Memory B cell (primary cell): ENCODE data around the gene VEGFB.

ENCODE experiments used
- ATAC-seq: fragments of 150-1000 bp; cut with Tn5 transposase; 2 replicates; pipeline ENCODE4 v1.10.0; 2021; ENCODE audit warnings: low read depth, mild to moderate bottlenecking, moderate library complexity
- DNase-seq, 2 donors: peaks; one replicate each; pipeline ENCODE4 v3.0.0; 2022; ENCODE audit warnings: low spot score in 2 of 2
- H3K27ac Mint-ChIP-seq: one replicate; pipeline ENCODE4 v1.8.0; 2022; ENCODE audit warnings: mild to moderate bottlenecking, moderate library complexity, mixed read lengths
- H3K27me3 Mint-ChIP-seq: one replicate; pipeline ENCODE4 v1.8.0; 2022; ENCODE audit warnings: mixed read lengths
- H3K36me3 Mint-ChIP-seq: one replicate; pipeline ENCODE4 v1.8.0; 2022; ENCODE audit warnings: mild to moderate bottlenecking, mixed read lengths
- H3K4me1 Mint-ChIP-seq: one replicate; pipeline ENCODE4 v1.8.0; 2022; ENCODE audit warnings: mixed read lengths
- H3K4me3 Mint-ChIP-seq: one replicate; pipeline ENCODE4 v1.8.0; 2022; ENCODE audit warnings: mild to moderate bottlenecking, moderate library complexity, mixed read lengths
- H3K9me3 Mint-ChIP-seq: one replicate; pipeline ENCODE4 v1.8.0; 2022; ENCODE audit warnings: mixed read lengths

Gene VEGFB

DNA sequence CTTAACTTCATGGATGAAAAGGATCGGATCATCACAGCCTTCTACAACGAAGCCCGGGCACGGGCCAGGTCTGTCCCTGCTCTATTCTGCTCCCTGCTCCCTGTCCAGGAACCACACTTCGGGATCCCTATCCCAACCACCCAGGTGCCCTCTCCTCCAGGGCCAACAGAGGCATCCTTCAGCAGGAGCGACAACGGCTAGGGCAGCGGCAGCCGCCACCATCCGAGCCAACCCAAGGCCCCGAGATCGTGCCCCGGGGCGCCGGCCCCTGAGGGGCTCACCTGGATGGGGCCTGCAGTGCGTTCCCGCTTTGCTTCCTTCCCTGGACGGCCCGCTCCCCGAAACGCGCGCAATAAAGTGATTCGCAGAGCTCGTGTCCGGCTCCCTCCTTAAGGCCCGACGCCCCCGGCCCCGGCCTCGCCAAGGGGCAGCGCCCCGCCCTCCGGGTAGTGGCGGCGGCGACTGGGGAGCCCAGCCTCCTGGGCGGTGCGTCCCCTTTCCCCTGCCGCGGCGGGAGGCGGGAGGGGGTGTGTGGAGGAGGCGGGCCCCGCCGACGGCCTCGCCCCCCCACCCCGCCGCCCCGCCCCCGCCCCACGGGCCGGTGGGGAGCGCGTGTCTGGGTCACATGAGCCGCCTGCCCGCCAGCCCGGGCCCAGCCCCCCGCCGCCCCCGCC lies at the start of gene VEGFB:
VEGFB (plus strand) TSS at position 672 of the 674 bp plus-strand sequence. CDS start 250 bp downstream, outside the sequence.
- H3K36me3 Mint-ChIP-seq: peaks cover 6% of the 10 kb centered on the region
- peak within 1 kb of the TSS; percentile 93 for H3K4me3 Mint-ChIP-seq
- peak in 1 of 2 donors; percentile 65 for DNase-seq
- peak within 1 kb of the TSS; percentile 92 for H3K27ac Mint-ChIP-seq
- no peaks in the 10 kb centered on the region for H3K9me3 Mint-ChIP-seq
- H3K27me3 Mint-ChIP-seq: no peaks in the 10 kb centered on the region
- peaks cover 44% of the 10 kb centered on the region for H3K4me1 Mint-ChIP-seq
- peak; percentile 48 for ATAC-seq

DNA sequence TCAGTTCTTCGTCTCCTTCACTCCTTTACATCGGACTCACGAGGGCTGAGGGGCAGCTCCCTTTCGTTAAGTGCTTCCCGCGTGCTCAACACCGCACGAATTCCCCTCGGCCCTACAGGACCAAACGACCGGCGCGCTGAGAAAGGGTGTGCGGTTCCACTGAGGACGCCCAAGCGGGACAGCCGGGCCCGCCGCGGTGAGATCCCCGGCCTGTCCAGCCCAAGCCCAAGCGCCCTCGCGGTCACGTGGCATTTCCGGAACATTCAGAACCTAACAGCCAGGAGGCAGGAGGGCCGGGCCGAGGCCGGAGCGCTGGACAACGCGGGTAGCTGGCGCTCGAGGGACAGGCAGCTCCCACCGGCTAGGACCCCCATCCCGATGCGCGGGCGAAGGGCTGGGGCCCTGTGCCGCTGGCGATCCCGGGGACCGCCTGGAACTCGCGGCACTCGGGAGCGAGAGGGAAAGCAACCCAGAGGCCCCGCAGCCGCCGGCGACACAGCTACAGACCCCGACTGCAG lies 49.1 kb upstream of the VEGFB start:
- DNase-seq (no peak), ATAC-seq (no peak)
- Mint-ChIP-seq H3K4me3 (peak overlapping the region; percentile 97), H3K9me3 (no peaks in the 10 kb centered on the region), H3K27ac (peak overlapping the region; percentile 84), H3K4me1 (peaks cover 21% of the 10 kb centered on the region), H3K36me3 (peaks cover 2% of the 10 kb centered on the region), H3K27me3 (no peaks in the 10 kb centered on the region)

- ATAC-seq: peak; percentile 81
- peak within 1 kb of the TSS; percentile 97 for H3K4me3 Mint-ChIP-seq
- DNase-seq: peak; percentile 97 to 98
- H3K27ac Mint-ChIP-seq: peak within 1 kb of the TSS; percentile 84
- no peaks in the 10 kb centered on the region for H3K27me3 Mint-ChIP-seq
- H3K4me1 Mint-ChIP-seq: peaks cover 18% of the 10 kb centered on the region
- no peaks in the 10 kb centered on the region for H3K9me3 Mint-ChIP-seq
- peaks cover 2% of the 10 kb centered on the region for H3K36me3 Mint-ChIP-seq
Observed at GRCh38 chr11:64185693-64186491, 48.5 kb upstream of the VEGFB start, which contains the start of gene STIP1. Gene STIP1 (plus strand): TSS chr11:64186171. CDS start chr11:64186262, 91 bp downstream.

DNA sequence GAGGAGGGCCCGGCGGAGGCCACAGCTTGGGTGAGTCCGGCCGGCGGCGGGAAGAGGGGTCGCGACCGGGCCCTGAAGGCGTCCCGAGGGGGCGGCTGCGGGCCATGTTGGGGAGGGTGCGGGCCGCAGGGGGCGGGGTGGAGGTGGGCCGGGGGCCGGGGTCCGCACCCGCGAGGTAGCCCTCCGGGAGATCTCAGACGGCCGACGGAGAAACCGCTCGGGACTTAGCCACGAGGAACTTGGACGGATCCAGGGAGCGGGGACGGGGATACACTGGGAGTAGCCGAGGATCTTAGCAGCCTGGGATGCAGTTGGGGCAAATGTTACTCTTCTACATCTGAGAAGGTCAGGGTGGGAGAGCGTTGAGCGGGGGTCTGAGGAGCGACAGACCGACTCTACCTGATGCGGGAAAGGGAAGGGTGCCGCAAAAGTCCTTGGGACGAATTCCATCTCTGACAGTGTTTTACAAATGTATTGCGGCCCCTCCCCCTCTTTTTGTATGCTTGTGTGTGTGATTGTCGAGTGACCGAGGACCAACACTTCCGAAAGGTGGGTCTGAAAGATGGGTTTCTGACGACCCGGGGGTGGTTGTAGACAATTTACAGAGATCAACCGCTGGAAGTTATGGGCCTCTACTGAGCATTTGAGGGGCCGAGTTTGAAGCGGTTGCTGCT lies 47.8 kb upstream of the VEGFB start:
- H3K4me3 Mint-ChIP-seq: no peak overlapping the region
- no peaks in the 10 kb centered on the region for H3K9me3 Mint-ChIP-seq
- no peak for DNase-seq
- H3K27me3 Mint-ChIP-seq: no peaks in the 10 kb centered on the region
- no peak for ATAC-seq
- H3K4me1 Mint-ChIP-seq: peaks cover 14% of the 10 kb centered on the region
- H3K27ac Mint-ChIP-seq: peak overlapping the region; percentile 84
- peaks cover 2% of the 10 kb centered on the region for H3K36me3 Mint-ChIP-seq

DNA sequence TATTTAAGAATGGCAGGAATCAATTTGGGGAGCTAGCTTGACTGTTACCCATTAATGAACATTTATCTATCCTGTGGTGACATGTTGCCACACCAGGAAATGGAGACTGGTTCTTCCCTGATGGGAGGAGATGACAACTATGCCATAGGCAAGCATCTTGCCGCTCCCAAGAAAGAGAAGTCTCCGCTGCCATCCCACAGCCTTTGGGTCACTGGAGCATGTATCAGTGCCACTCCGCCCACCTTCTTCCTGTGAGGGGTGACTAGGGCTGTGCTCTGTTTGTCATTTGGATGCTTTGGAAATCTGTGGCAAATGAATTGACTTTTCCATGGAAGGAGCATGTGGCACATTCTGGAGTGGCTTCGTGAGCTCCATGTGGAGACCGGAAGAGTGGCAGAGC lies 42.0 kb upstream of the VEGFB start:
- no peak overlapping the region for H3K4me3 Mint-ChIP-seq
- H3K36me3 Mint-ChIP-seq: peaks cover 17% of the 10 kb centered on the region
- H3K9me3 Mint-ChIP-seq: no peaks in the 10 kb centered on the region
- DNase-seq: no peak
- H3K27ac Mint-ChIP-seq: no peak overlapping the region
- no peaks in the 10 kb centered on the region for H3K4me1 Mint-ChIP-seq
- no peak for ATAC-seq
- H3K27me3 Mint-ChIP-seq: no peaks in the 10 kb centered on the region

DNA sequence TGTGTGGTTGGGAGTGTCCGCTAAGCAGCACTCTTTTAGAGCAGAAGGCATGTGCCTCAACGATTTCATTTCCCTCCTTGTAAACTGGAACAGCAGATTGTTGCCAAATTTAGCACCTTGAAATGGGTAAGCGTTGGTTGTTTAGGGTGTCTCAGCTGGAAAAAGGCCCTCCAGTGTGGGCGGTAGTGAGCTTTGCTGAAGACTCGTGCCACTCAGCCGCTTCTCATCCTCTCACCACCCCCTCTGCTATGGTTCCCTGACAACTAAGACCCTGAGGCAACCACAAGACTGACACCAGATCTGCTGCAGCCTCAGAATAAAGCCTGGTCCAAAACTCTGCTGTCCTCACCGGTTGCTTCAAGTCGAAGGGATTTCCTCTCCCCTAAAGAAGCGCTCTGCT lies 37.8 kb upstream of the VEGFB start:
- Mint-ChIP-seq H3K4me1 (peaks cover 3% of the 10 kb centered on the region), H3K4me3 (no peak overlapping the region), H3K9me3 (no peaks in the 10 kb centered on the region), H3K36me3 (peaks cover 25% of the 10 kb centered on the region), H3K27ac (no peak overlapping the region), H3K27me3 (no peaks in the 10 kb centered on the region)
- DNase-seq (no peak), ATAC-seq (no peak)

- DNase-seq (no peak), ATAC-seq (no peak)
- H3K36me3 Mint-ChIP-seq: peaks cover 30% of the 10 kb centered on the region
- H3K9me3 Mint-ChIP-seq: no peaks in the 10 kb centered on the region
- H3K27me3 Mint-ChIP-seq: no peaks in the 10 kb centered on the region
- peaks cover 3% of the 10 kb centered on the region for H3K4me1 Mint-ChIP-seq
- no peak overlapping the region for H3K4me3 Mint-ChIP-seq
- no peak overlapping the region for H3K27ac Mint-ChIP-seq
Observed at GRCh38 chr11:64198511-64198910, 35.9 kb upstream of the VEGFB start.

DNA sequence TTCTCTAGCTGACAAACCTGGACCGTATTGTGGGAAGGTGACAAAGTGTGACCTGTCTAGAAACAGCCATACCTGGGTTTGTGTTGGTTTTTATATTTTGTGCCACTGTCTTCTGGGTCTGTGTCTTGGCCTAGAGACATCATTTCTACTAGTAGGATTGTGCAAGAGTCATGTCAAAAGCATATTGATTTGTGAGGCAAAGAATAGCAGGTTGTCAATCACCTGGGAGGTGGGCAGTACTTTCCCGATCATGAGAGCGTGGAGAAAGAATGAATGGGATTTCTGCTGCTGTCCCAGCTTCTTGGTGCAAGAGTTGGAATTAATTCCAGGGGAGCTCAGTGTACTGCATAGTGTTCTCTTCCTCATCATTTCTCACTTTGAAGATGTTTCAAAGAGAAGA lies 32.8 kb upstream of the VEGFB start:
- no peaks in the 10 kb centered on the region for H3K27me3 Mint-ChIP-seq
- no peaks in the 10 kb centered on the region for H3K9me3 Mint-ChIP-seq
- H3K4me1 Mint-ChIP-seq: peaks cover 15% of the 10 kb centered on the region
- H3K27ac Mint-ChIP-seq: no peak overlapping the region
- ATAC-seq (no peak), DNase-seq (no peak)
- no peak overlapping the region for H3K4me3 Mint-ChIP-seq
- H3K36me3 Mint-ChIP-seq: peaks cover 26% of the 10 kb centered on the region

DNA sequence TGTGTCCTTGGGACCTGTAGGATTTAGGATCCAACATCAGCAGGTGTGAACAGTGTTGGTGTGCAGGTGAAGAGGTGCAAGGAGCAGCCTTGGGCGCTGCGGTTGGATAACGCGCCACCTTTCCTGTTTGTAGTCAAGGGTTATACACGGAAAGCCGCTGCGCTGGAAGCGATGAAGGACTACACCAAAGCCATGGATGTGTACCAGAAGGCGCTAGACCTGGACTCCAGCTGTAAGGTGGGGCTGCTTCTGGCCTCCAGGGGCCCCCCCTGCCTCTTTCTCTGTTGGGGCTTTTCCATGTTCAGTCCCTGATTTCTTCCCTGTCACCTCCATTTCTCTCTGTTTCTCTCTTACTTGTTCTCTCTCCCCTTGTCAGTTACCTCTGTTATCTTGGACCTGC lies 31.4 kb upstream of the VEGFB start:
- peaks cover 22% of the 10 kb centered on the region for H3K36me3 Mint-ChIP-seq
- peaks cover 19% of the 10 kb centered on the region for H3K4me1 Mint-ChIP-seq
- DNase-seq: no peak
- H3K9me3 Mint-ChIP-seq: no peaks in the 10 kb centered on the region
- H3K4me3 Mint-ChIP-seq: no peak overlapping the region
- ATAC-seq: no peak
- peak overlapping the region; percentile 70 for H3K27ac Mint-ChIP-seq
- H3K27me3 Mint-ChIP-seq: no peaks in the 10 kb centered on the region

- H3K4me3 Mint-ChIP-seq: no peak overlapping the region
- H3K27ac Mint-ChIP-seq: peak overlapping the region; percentile 70
Observed at GRCh38 chr11:64203421-64204079, 30.8 kb upstream of the VEGFB start.

DNA sequence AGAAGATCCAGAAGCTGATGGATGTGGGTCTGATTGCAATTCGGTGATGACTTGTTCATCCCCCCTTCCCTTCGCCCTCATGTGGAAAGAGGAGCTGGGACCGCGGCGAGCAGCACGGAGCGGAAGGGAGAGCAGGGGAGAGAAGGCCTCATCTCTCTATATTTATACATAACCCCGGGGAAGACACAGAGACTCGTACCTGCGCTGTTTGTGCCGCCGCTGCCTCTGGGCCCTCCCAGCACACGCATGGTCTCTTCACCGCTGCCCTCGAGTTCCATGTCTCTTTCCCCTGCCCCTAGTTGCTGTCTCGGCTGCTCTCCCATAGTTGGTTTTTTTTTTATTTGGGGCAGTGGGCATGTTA lies 30.3 kb upstream of the VEGFB start:
- H3K27ac Mint-ChIP-seq: peak overlapping the region; percentile 80
- H3K36me3 Mint-ChIP-seq: peaks cover 24% of the 10 kb centered on the region
- no peaks in the 10 kb centered on the region for H3K9me3 Mint-ChIP-seq
- no peaks in the 10 kb centered on the region for H3K27me3 Mint-ChIP-seq
- DNase-seq (no peak), ATAC-seq (no peak)
- H3K4me1 Mint-ChIP-seq: peaks cover 27% of the 10 kb centered on the region
- no peak overlapping the region for H3K4me3 Mint-ChIP-seq

More at GRCh38 chr11:64203421-64204079, 30.8 kb upstream of the VEGFB start:
- H3K4me1 Mint-ChIP-seq: peaks cover 23% of the 10 kb centered on the region
- H3K27me3 Mint-ChIP-seq: no peaks in the 10 kb centered on the region
- ATAC-seq: no peak
- peaks cover 22% of the 10 kb centered on the region for H3K36me3 Mint-ChIP-seq
- no peaks in the 10 kb centered on the region for H3K9me3 Mint-ChIP-seq
- DNase-seq: no peak

GRCh38 chr11:64204464-64204989 lies 29.9 kb upstream of the VEGFB start:
- Mint-ChIP-seq H3K27ac (peak overlapping the region; percentile 80), H3K27me3 (no peaks in the 10 kb centered on the region), H3K9me3 (no peaks in the 10 kb centered on the region), H3K36me3 (peaks cover 27% of the 10 kb centered on the region), H3K4me3 (peak overlapping the region; percentile 63), H3K4me1 (peaks cover 31% of the 10 kb centered on the region)
- peak; percentile 67 for ATAC-seq
- peak; percentile 70 to 75 for DNase-seq

DNA sequence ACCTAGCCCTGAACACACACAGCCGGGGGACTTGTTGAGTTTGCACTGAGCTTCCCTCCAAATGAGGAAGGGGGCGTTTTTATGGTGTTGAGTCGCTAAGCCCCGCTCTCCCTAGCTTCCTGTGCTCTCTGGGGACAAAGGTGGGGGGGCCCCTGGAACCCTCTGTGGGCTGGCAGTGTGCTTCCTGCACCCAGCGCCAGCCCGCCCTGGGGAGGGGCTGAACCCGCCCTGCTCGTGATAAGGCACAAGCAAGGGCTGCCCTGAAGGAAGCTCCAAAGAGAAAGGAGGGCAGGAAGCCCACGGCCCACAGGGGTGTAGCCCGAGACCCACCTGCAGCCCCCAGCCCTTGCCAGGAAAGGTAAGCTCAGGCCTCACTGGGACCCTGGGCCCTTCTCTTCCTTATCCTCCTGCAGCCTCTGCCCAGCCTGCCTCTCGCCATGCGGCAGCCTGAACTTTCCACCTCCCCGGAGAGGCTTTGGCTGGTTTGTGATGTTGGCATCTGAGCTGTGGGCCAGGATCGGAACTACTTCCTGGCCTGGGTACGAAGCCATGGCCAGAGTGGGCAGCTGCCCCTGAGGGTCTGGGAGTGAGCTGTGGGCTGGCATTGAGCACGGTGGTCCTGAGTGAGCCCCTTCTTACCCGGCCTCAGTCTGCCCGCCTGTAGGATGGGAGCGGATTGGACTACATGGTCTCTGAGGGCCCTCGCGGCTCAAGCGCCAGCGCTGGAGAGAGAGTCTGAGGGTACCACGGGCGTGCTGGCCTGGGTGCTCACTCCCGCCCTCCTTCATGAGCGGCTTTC lies 27.7 kb upstream of the VEGFB start, which contains the start of gene FERMT3:
FERMT3 (plus strand) TSS at position 265 of the 799 bp plus-strand sequence. CDS start 644 bp downstream, outside the sequence.
- Mint-ChIP-seq H3K27me3 (no peaks in the 10 kb centered on the region), H3K4me3 (peak within 1 kb of the TSS; percentile 89), H3K27ac (peak within 1 kb of the TSS; percentile 86), H3K4me1 (peaks cover 29% of the 10 kb centered on the region), H3K36me3 (peaks cover 23% of the 10 kb centered on the region), H3K9me3 (no peaks in the 10 kb centered on the region)
- DNase-seq (peak in 1 of 2 donors; percentile 50), ATAC-seq (peak; percentile 48)
